Right lobe of liver (tissue), 4 donors: Measurements from ENCODE around the gene PITPNB.

Source experiments
- CTCF ChIP-seq, 4 donors: fragments of 200-600 bp in 3 of 4; fragments of 450-650 bp in 1 of 4; IDR thresholded peaks; one replicate each; pipeline versions ENCODE4 v1.5.1 to v1.8.0; 2016 to 2022; ENCODE audit warnings: antibody characterized with exemption in 4 of 4, mild to moderate bottlenecking in 2 of 4
- POLR2A ChIP-seq: fragments of 450-650 bp; IDR thresholded peaks from one replicate; pipeline ENCODE4 v1.6.1; 2017; ENCODE audit warnings: antibody characterized with exemption, mild to moderate bottlenecking
- donor health status: DM: no; HTN: no; CAD: no.
- donor health status: DM: no; HTN: no; CAD: no.
- donor health status: DM: no; HTN: yes; CAD: no.

GRCh38 chr22:27941143-27941542 lies 22.1 kb upstream of the PITPNB start:
- TF ChIP-seq CTCF (IDR thresholded peaks at IDR 0.05), result no peak
- no peak for TF ChIP-seq POLR2A
